Right lobe of liver (tissue), 6 donors: ENCODE data around the gene JRKL. TPM values are rescaled to one million over a fixed set of nuclear protein-coding genes. Genes with fewer than 3 reads are reported as not detected.

Source experiments
- ATAC-seq, 4 donors: fragments of 200-7000 bp; cut with Tn5 transposase; one replicate each; pipeline ENCODE4 v1.9.1; 2020; ENCODE audit warnings: mild to moderate bottlenecking in 4 of 4, moderate library complexity in 4 of 4
- DNase-seq, 3 donors: peaks; one replicate each; pipeline ENCODE4 v3.0.0-alpha.2; 2020
- H3K27ac ChIP-seq, 3 donors: fragments of 200-600 bp; one replicate each; pipeline ENCODE4 v1.8.0; 2022
- H3K27me3 ChIP-seq, 2 donors: fragments of 200-600 bp; one replicate each; pipeline ENCODE4 v1.8.0; 2022
- H3K36me3 ChIP-seq, 4 donors: fragments of 200-600 bp; sonication (generic) in 1 of 4; one replicate each; pipeline versions ENCODE4 v1.5.1 to v1.8.0; 2017 to 2022; ENCODE audit warnings: control low read depth in 1 of 4
- H3K4me1 ChIP-seq, 4 donors: fragments of 200-600 bp; sonication (generic) in 1 of 4; one replicate each; pipeline versions ENCODE4 v1.5.1 to v1.8.0; 2017 to 2022; ENCODE audit warnings: control low read depth in 1 of 4
- H3K4me3 ChIP-seq, 3 donors: fragments of 200-600 bp; one replicate each; pipeline ENCODE4 v1.8.0; 2022
- H3K9me3 ChIP-seq, 4 donors: fragments of 200-600 bp; sonication (generic) in 1 of 4; one replicate each; pipeline versions ENCODE4 v1.5.1 to v1.8.0; 2017 to 2022; ENCODE audit warnings: control low read depth in 1 of 4
- POLR2A ChIP-seq: fragments of 450-650 bp; IDR thresholded peaks from one replicate; pipeline ENCODE4 v1.6.1; 2017; ENCODE audit warnings: antibody characterized with exemption, mild to moderate bottlenecking
- WGBS: methylation state at CpG from one replicate; pipeline ENCODE4 v1.1.6; 2018; ENCODE audit warnings: low coverage, low lambda C conversion rate; ENCODE audit not compliant: insufficient coverage; ENCODE audit errors: missing lambda C conversion rate; 5-methylcytosine and 5-hydroxymethylcytosine counted together
- intact Hi-C, 2 donors: fragments of 100-400 bp; cut with DNase I; formaldehyde crosslinking; loops; one replicate each; pipeline versions ENCODE4 v1.11.2 to v1.14.1; 2022
- total RNA-seq, 6 experiments: library from RNA; depleted of rRNA in 2 of 6; stranded (reverse); fragments of >200 nt in 2 of 6; fragmentation: NEBNext Ultra II Directional in 3 of 6; extraction: Animal tissue kit (Norgen Biotek cat#: 25700) in 3 of 6; gene quantifications; one replicate each; pipeline versions ENCODE4 v1.1.0 to v1.2.4, GENCODE V29; 2016 to 2023
- TF ChIP-seq, protein P1 (sequence below), 4 donors: fragments of 200-600 bp in 3 of 4; fragments of 450-650 bp in 1 of 4; IDR thresholded peaks; one replicate each; pipeline versions ENCODE4 v1.5.1 to v1.8.0; 2016 to 2022; ENCODE audit warnings: antibody characterized with exemption in 4 of 4, mild to moderate bottlenecking in 2 of 4
- donor health status: DM: no; HTN: yes; CAD: no.
- donor health status: DM: no; HTN: no; CAD: no.
- donor health status: DM: no; HTN: no; CAD: no.
- donor health status: DM: no; HTN: yes; CAD: no.
- donor health status: DM: no; HTN: yes; CAD: no.

JRKL gene
- total RNA-seq, 6 experiments from 2014 or later: 0.86 to 2.7 (median 1.6) TPM

GRCh38 chr11:96361778-96362177 lies 28.0 kb upstream of the JRKL start:
- DNase-seq (no peak), ATAC-seq (no peak)
- Histone ChIP-seq H3K4me3 (no peak overlapping the region), H3K27me3 (no peaks in the 10 kb centered on the region), H3K27ac (no peak overlapping the region), H3K36me3 (peaks cover 0 to 25% (median 0%) of the 10 kb centered on the region in 4 donors), H3K9me3 (no peaks in the 10 kb centered on the region), H3K4me1 (no peaks in the 10 kb centered on the region)
- 89% methylated on average over 2 of the region's 2 CpGs for WGBS
- TF ChIP-seq, protein P1, sequence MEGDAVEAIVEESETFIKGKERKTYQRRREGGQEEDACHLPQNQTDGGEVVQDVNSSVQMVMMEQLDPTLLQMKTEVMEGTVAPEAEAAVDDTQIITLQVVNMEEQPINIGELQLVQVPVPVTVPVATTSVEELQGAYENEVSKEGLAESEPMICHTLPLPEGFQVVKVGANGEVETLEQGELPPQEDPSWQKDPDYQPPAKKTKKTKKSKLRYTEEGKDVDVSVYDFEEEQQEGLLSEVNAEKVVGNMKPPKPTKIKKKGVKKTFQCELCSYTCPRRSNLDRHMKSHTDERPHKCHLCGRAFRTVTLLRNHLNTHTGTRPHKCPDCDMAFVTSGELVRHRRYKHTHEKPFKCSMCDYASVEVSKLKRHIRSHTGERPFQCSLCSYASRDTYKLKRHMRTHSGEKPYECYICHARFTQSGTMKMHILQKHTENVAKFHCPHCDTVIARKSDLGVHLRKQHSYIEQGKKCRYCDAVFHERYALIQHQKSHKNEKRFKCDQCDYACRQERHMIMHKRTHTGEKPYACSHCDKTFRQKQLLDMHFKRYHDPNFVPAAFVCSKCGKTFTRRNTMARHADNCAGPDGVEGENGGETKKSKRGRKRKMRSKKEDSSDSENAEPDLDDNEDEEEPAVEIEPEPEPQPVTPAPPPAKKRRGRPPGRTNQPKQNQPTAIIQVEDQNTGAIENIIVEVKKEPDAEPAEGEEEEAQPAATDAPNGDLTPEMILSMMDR (IDR thresholded peaks at IDR 0.05): no peak
- no peak for TF ChIP-seq POLR2A
- intact Hi-C loops: no loop called here

GRCh38 chr11:96365493-96365892 lies 24.3 kb upstream of the JRKL start:
- Histone ChIP-seq H3K4me1 (no peaks in the 10 kb centered on the region), H3K9me3 (peaks cover 0 to 7% (median 0%) of the 10 kb centered on the region in 4 donors), H3K36me3 (peaks cover 0 to 7% (median 0%) of the 10 kb centered on the region in 4 donors), H3K27ac (no peak overlapping the region), H3K27me3 (no peaks in the 10 kb centered on the region), H3K4me3 (no peak overlapping the region)
- ATAC-seq: no peak
- TF ChIP-seq, protein P1 (IDR thresholded peaks at IDR 0.05): no peak
- TF ChIP-seq POLR2A: no peak
- intact Hi-C loops: no loop called here
- WGBS: 63% methylated on average over 1 of the region's 1 CpG
- no peak for DNase-seq

DNA sequence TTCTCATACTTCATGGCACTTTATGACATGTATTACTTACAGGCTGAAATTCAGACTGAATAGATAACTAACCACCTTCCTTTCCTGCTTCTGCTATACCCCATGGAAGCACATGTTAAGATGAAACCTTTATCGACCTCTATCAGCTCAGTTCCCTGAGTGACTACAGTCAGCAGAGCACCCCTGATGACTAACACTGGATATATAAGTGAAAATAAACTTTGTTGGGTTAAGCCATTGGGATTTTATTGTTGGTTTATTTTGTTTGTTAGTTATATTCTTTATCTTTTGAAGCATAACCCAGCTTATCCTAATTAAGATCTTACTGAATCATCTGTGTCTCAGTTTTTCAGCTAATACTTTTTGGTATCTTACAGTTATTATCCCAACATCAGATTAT lies 23.8 kb upstream of the JRKL start:
- Histone ChIP-seq H3K4me1 (no peaks in the 10 kb centered on the region), H3K4me3 (no peak overlapping the region), H3K36me3 (peaks cover 0 to 7% (median 0%) of the 10 kb centered on the region in 4 donors), H3K27me3 (no peaks in the 10 kb centered on the region), H3K9me3 (peaks cover 0 to 7% (median 0%) of the 10 kb centered on the region in 4 donors), H3K27ac (no peak overlapping the region)
- ATAC-seq (no peak), DNase-seq (no peak)
- whole genome bisulfite sequencing: 100% methylated on average over 1 of the region's 1 CpG
- no peak for TF ChIP-seq POLR2A
- TF ChIP-seq, protein P1 (IDR thresholded peaks at IDR 0.05): no peak
- intact Hi-C loops: no loop called here

GRCh38 chr11:96367342-96367741 lies 22.5 kb upstream of the JRKL start:
- Histone ChIP-seq H3K9me3 (peaks cover 0 to 7% (median 0%) of the 10 kb centered on the region in 4 donors), H3K27ac (no peak overlapping the region), H3K27me3 (no peaks in the 10 kb centered on the region), H3K36me3 (peaks cover 0 to 7% (median 0%) of the 10 kb centered on the region in 4 donors), H3K4me3 (no peak overlapping the region), H3K4me1 (no peaks in the 10 kb centered on the region)
- no peak for DNase-seq
- no peak for ATAC-seq
- 79% methylated on average over 2 of the region's 2 CpGs for WGBS
- TF ChIP-seq POLR2A: no peak
- TF ChIP-seq, protein P1 (IDR thresholded peaks at IDR 0.05): no peak
- intact Hi-C loops: no loop called here

DNA sequence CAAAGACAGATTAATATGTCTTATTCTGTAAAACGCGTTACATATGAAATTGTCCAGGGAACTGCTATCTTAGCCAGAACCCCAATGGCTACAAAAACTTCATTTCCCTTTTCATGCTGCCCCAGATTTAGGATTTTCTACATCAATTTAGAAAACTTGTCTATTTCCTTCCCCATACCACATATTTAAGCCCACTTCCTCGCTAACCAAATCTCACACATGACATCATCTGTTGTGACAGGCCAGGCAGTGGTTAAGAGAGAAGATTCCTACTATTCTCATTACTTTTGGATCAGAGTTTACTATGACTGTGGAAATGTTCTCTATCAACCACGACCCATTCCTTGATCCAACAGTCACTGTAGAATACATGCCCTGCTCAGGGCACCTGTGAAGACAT lies 16.0 kb upstream of the JRKL start:
- 81% methylated on average over 3 of the region's 4 CpGs for WGBS
- Histone ChIP-seq H3K4me1 (no peaks in the 10 kb centered on the region), H3K36me3 (peaks cover 0 to 4% (median 0%) of the 10 kb centered on the region in 4 donors), H3K27me3 (no peaks in the 10 kb centered on the region), H3K27ac (no peak overlapping the region), H3K4me3 (no peak overlapping the region), H3K9me3 (peaks cover 0 to under 1% (median 0%) of the 10 kb centered on the region in 4 donors)
- TF ChIP-seq POLR2A: no peak
- TF ChIP-seq, protein P1 (IDR thresholded peaks at IDR 0.05): no peak
- intact Hi-C loops: no loop called here
- ATAC-seq (no peak), DNase-seq (no peak)
